Measurements from ENCODE around the gene ALG5.

- no peak for TF ChIP-seq CTCF (conservative IDR thresholded peaks at IDR 0.05; ENCODE audit: low read depth, low read length)
- no peak for TF ChIP-seq RAD21 (IDR thresholded peaks at IDR 0.05; ENCODE audit: low read length)
- no peak for TF ChIP-seq USF2 (IDR thresholded peaks at IDR 0.05; ENCODE audit: low read depth, low read length)
- no peak for TF ChIP-seq BHLHE40 (IDR thresholded peaks at IDR 0.05; ENCODE audit: low read depth, low read length)
Observed at GRCh38 chr13:37027639-37028038, 28.5 kb upstream of the ALG5 start.

Data from IMR-90 (cell line).